GM19240 (cell line): ENCODE measurements around the gene PLCB1.

Experiments
- DNase-seq: peaks from one replicate; pipeline ENCODE4 v3.0.0; 2011; ENCODE audit warnings: low spot score; ENCODE audit not compliant: insufficient read length

PLCB1 gene

GRCh38 chr20:8858181-8858787 is 726.2 kb downstream of the PLCB1 start:
- DNase-seq: no peak

- DNase-seq: no peak
These were observed 728.0 kb downstream of the PLCB1 start for GRCh38 chr20:8860011-8860495.

DNA sequence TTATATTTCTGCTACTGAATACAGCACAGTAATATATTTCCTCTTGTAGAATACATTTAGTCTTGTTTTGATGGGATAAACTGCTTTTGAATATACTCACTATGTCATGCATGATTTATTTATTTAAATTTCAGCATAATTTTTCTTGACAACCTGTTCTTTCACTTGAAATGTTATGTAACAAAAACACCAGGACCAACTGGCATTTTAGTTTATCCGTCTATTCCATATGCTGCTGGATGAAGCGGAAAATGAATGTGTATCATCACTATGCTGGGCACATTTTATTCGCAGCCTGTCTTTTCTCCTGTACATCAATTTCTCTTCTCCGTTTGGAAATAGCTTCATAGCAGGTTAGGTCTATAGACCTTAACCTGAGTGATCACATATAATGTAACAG is 730.0 kb downstream of the PLCB1 start:
- no peak for DNase-seq

DNA sequence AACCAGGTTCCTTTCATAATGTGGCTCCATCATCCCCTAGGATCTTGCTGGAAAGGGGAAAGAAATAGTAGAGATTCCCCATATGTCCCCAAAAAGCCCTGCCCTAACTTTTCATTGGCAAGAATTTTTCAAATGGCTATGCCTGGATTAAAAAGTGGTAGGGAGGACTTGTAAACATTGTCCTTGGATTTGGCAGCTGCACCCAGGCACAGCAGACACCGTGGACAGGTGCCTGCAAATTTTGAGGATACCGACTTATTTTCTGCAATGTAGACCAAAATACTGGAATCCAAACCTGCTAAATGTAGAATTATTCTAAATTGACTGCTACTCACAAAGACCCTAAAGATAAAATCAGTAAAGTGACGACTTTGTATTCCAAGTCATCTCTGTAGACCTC is 733.6 kb downstream of the PLCB1 start:
- DNase-seq: no peak

DNA sequence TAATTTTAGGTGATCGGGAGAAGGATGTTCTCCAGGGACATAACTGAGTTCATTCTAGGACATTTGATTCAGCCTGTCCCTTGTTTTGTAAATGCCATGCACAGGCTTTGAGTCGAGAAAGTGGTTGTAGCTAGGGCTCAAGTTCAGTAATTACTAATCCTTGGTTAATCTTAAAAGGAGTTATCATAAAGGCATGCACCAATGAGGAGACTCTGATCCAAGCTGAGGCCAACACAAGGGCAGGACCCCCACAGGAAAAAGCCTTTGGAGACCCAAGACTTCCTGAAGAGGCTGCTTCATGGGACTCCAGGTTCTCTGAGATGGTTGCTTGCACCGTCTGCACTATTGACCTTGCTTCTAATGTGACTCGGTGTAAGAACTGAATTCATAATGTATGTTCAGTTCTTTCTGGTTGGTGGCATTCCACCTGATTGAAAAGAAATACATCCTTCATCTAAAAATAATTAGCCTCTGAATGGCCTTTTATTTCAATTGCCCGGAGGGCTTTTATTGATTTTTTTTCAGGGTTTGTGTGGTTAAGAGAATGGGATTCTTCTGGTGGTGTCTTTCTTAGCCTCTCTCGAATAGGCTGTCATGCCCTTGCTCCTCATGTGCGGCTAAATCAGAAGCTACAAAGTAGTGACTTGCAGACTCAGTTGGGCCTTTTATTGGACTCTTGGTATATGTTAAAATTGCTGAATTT is 735.1 kb downstream of the PLCB1 start:
- DNase-seq: no peak

DNA sequence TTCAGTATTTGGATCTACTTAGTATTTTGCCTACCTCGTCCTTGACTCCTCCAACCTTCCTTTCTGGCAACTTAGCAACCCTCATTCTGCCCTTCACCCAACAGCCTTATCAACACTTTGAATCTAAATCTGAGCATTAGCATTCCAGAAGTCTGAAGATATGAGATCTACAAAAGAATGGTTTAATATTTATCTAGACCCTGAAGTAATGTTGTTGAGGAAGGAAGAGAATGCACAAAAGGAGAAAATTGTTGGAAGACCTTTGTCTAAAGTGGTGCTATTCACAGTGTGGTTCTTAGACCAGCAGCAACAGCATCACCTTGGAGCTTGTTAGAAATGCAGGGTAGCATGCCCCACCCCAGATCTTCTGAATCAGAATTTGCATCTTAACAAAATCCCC is 738.6 kb downstream of the PLCB1 start:
- no peak for DNase-seq

- DNase-seq: no peak
These were observed 742.4 kb downstream of the PLCB1 start for GRCh38 chr20:8874437-8874836.

DNA sequence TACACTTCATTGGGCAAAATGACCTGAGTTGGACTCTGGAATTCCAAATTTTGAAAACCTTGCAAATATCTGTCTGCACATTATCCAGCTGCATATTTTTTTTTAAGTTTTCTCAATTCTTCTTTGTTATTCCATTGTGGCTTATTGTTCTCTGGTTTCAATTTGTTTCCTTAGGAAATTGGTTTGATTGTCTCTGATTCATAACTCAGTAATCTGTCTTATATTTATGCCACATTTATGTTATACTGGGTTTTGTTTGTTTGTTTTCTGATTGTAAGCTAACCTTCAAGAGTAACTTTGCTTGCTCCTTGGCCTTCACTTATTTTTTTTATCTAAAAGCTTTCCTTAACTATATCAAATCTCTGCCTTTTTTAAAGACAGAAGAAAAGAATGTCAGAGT is 743.5 kb downstream of the PLCB1 start:
- DNase-seq: no peak

- DNase-seq: no peak
These were observed 744.3 kb downstream of the PLCB1 start for GRCh38 chr20:8876366-8876765.

DNA sequence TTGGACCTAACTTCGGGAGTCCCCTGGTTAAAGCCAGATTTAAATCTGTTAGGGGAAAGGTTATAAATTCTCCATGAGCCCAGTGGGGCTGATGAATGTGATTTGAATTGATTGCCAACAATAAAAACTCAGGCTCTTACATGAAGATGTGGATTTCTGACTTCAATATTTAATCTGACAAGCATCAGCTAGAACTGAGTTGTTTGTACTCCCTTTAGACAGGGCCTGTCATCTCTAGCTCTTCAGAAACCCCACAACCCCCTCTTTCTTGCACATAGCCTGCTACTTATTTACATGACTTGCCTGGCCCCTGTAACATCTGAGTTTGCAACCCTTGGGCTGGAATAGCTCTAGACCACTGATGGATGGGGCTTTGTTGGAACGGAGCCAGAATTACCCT is 745.2 kb downstream of the PLCB1 start:
- DNase-seq: no peak

DNA sequence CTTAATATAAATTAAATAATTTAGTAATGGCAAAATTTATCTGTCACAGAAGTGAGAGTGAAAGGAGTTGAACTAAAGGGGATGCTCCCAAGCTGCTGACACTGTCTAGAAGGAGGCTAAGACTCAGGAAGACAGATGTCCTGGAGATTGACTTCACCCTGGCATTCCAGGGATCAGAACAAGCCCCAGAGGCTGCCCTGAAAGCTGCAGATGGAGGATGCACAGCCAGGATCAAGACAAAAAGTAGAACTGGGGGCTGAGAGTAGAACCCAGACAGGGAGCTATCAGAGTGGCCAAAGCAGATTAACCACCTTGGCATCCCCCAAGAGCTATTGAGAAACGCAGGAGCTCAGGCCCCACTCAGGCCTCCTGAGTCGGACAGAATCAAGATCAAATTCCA is 747.6 kb downstream of the PLCB1 start:
- no peak for DNase-seq

DNA sequence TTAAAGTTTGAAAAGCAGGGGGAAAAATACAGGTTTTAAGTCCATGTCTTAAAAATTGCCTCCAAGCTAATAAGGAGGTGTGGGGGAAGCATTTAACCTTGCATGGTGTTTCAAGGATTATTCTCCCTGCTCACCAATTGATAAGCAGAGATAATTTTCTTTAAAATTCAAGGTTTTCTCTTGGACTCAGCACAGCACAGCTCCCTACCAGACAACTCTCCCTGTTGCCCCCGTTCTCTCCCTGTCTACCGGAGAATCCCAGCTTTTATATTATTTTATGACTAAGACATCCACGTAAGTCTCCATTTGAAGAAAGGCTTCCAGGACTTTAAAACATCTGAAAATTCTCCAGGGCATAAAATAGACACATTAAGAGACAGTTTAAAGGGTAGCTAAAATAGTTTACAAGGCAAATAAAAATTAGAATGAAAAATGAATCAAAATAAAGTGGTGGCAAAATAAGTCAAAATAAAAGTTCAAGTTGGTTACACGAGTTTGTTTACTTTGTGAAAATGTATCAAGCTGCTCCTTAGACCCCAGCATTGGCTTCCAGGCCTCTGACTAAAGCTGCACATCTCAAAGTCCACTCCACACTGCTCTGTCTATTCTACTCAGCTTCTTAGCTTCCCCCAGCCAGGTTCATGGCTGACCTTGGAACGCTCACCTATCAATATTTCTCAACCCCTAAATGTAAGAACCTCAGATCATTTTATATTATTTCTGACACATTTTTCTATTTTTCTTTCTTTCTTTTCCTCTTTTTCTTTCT is 748.2 kb downstream of the PLCB1 start:
- no peak for DNase-seq

GRCh38 chr20:8891039-8891438 is 759.0 kb downstream of the PLCB1 start:
- no peak for DNase-seq

GRCh38 chr20:8895472-8895871 is 763.4 kb downstream of the PLCB1 start:
- DNase-seq: no peak

DNA sequence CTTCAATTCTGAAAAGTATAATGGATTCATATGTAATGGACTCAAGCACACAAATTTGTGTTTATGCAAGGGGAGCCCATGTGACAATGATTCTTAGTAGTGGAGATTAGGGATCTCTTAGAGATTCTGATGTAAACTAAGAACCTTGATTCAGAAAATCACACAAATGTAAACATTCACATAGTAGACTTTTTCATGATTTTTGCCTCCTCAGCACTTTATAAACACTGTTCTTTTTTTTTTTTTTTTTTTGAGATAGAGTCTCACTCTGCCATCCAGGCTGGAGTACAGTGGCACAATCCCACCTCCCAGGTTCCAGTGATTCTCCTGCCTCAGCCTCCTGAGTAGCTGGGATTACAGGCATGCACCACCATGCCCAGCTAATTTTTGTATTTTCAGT is 766.8 kb downstream of the PLCB1 start:
- DNase-seq: no peak

GRCh38 chr20:8901237-8902025 is 769.4 kb downstream of the PLCB1 start:
- no peak for DNase-seq

DNA sequence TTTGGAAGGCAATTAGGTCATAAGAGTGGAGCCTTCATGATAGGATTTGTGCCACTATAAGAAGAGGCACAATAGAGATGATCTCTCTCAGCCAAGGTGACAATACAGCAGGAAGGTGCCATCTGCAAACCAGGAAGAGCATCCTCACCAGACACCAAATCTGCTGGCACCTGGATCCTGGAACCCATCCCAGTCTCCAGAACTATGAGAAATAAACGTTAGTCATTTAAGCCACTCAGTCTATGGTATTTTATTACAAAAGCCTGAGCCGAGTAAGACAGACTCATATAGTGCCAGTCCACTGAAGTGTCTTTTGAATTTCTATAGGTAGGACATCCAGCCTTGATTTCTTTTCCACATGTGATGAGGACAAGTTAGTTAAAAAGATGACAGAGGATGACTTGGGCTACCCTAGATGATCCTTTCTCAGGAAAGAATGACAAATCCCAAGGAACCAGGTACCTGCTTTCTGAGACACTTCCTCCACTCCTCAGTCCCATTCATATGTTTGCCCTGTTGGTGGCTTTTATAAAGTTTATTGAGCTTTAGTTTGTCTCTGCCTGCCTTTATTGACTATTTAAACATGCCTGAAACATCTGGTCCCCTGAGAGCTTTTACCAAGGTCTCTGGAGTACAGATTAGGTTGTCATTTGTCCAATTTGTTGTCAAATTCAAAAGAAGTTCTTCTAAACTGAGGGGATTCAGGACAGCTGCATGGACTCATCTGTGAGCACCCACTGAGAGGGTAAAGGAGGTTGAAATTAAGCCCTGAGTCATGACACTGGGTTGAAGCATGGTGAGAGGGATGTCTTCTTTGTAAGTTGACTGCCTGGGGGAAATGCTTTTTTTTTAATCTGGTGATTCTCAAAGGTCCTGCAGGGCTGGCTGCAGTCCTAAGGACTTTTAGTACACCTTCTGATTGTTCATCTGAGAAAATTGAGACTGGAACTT is 771.9 kb downstream of the PLCB1 start:
- DNase-seq: no peak

DNA sequence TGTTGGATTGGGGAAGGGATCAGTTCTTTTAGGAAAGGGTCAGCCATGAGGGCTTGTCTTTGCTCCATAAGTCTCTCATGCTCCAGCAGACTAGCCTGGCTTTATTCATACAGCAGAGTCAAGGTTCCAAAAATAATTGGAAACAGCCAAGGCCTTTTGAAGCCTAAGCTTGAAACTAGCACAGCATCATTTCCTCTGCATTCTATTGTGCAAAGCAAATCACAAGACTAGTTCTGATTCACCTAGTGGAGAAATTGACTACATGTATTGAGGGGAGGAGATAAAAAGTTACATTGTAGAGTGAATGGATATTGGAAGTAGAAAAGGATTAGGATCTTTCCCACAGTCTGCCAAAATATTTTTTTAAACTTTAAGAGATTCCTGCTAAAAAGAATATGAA is 777.5 kb downstream of the PLCB1 start:
- no peak for DNase-seq

- no peak for DNase-seq
These were observed 780.0 kb downstream of the PLCB1 start for GRCh38 chr20:8912096-8912495.

DNA sequence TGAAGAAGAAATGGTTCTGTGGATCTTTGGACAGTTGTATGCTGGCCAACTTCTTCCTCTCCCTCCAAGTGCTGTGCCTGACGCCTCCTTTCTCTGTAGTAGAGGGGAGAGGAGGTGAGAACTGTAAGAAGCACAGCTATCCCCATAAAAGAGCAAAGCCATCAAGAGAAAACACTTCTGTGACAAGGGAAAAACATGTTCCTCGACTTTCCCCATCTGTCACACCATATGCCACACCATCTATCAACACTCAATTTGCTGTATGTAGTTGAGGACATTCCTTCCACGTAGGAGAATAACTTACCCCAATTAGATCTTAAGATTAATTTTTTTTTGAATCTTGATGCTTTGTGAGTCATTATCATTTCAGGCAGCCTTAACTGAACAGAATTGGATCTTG is 780.7 kb downstream of the PLCB1 start:
- DNase-seq: no peak

DNA sequence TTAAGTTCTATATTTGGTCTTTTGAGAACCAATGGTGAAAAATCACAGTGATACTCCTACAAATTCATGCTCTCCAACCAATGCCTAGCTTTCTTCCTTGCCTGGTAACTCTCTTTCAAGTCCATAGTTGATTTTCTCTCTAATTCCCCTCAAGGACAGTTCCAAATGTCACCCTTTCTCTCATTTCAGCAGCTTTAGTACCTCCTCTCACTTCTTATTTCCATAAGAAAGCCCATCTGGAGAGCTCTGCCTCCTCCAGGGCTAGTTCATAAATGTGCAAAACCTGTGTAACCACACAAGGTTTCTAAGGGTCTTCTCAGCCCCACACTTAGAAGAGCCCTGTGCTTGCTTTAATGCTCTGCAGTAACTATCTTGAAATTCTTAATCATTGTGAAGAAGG is 781.4 kb downstream of the PLCB1 start:
- DNase-seq: no peak
